Stimulated activated CD4-positive, alpha-beta T cell treated with anti-CD3 and anti-CD28 coated beads, TNF-alpha, amount 100 ng/mL, for 1 hour (primary cell): Measurements from ENCODE around the gene TEX14.
"Not testable (repeated sequence)": the region's sequence is repeated elsewhere in the genome, so short reads cannot be mapped to it uniquely, and the experiment has no call there.

Source experiments
- DNase-seq, 3 donors: peaks; one replicate each; pipeline ENCODE4 v3.0.0-alpha.2; 2020; ENCODE audit warnings: low read depth in 3 of 3, low spot score in 1 of 3

Gene TEX14

DNA sequence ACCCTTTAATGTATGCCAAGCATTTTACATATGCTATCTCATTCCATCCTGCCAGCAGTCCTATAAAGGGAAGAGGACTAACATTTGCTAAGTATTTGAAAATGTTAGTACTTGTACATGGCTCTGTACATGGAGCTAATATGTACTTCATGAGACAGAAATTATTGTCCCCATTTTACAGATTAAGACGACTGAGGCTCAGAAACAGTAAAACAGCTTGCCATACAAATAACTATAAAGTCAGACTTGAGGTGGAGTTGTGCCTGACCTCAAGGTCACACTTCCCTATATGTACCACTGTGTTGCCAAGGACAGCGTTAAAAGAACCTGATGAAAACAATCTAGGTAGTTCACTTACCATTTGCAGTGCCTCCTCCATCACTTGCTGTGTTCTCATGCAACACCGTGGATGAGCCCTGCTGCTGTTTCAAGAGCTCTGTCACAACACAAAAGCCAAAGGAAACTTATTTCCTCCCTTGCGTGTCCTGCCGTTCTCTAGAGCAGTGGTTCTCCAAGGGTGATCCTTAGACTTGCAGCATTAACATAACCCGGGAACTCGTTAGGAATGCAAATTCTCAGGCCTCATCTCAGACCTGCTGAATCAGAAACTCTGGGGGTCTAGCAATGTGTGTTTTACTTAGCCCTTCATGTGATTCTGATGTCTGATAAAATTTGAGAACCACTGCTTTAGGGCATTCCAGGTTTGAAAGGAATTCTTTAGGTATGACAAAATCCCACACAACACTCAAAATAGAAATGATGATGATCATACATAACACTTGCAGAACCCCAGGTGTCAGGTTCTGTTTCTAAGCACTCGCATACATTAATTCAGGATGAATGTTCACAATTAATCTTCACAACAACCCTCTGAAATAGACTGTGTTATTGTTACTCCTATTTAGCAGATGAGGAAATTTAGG lies 126.2 kb downstream of the TEX14 start:
- no peak for DNase-seq

DNA sequence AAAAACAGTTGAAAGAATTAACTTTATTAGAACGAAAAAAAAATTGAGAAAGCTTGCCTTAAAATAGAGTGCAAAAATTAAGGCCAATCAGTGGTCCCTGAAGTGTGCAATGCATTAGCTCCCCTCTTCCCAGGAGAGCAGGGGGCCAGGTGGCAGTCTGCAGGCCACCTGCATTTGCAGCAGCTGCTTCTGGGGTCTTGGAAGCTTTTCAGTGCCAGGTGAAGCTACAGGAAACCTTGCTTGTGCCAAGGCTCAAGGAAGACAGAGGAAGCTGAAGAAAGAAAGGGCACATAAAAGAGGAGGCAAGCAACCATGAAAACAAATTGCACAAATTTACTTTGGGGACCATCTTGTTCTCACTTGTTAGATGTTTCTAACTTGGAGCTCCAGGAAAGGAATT lies 126.9 kb downstream of the TEX14 start:
- DNase-seq, result no peak

DNA sequence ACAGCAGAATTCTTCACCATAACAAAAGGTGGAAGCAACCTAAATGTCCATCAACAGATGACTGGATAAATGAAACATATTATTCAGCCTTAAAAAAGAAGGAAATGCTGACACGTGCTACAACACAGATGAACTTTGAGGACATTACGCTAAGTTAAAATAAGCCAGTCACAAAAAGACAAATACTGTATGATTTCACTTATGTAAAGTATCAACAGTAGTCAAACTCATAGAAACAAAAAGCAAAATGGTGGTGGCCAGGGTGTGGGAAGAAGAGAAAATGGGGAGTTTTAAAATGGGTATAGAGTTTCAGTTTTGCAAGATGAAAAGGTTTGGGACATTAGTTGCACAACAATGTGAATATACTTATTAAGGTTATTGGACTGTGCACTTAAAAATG lies 127.6 kb downstream of the TEX14 start:
- no peak for DNase-seq

DNA sequence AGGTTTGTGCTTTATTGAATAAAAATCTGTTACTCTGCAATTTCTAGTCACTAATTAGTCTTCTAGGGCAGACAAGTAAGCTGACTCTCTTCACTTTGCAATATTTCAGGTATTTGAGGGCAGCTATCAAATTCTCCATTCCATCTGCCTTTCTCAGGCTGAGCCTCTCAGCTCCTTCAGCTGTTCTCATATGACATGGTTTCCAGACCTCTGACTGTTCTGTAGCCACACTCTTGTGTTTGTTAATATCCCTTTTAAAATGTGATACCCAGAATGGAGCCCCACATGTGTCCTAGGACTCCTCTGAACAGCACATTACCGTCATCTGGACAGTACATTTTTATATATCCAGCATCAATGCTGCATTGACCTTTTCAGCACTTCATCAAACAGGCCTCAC lies 131.3 kb downstream of the TEX14 start:
- DNase-seq, result no peak

DNA sequence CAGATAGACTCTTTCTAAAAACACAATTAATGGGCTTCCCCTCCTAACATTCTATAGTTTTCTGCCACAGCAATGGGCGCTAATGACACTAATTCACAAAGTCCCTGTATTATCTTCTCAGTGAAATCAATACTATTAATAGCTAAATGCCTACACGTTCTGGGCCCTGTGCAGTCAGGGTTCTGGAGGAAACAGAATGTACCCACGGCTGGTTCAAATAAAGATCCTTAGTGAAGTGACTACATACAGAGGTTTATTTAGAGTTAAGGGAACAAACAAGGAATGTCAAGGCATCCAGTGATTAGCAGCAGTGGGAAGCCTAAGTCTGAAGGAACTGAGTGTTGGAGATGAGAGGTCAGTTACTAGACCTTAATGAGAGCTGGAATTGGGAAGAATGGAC lies 133.9 kb downstream of the TEX14 start:
- no peak for DNase-seq

DNA sequence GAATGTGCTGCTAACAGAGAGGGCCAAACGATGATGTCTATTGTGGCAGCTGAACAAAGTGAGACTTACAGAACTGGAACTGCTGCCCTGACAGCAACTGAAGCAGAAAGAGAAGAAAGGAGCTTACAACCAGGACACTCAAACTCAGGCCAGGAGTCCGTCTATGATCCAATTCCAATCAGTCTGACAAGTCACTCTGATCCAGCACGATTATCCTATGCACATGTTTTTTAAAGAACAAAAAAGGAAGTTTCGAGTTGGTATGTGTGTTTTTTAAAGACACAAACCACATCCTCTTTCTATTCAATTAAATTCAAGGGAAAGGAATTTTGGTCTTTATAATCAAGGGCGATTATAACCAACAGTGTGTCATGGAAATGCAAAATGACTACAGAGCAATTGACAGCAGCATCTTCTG lies 135.0 kb downstream of the TEX14 start:
- DNase-seq, result no peak

DNA sequence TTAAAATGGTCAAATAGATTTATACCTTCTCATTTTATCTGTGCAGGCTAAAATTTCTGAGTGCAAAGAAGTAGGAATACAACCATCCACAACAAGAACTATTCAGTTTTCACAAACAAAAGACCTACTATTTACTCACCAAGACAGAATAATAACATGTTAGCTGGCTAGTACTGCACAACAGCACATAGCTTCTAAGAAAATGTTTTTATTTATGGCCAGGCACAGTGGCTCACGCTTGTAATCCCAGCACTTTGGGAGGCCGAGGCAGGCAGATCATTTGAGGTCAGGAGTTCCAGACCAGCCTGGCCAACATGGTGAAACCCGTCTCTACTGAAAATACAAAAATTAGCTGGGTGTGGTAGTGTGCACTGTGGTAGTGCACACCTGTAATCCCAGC lies 136.7 kb downstream of the TEX14 start:
- DNase-seq, result not testable (repeated sequence)

DNA sequence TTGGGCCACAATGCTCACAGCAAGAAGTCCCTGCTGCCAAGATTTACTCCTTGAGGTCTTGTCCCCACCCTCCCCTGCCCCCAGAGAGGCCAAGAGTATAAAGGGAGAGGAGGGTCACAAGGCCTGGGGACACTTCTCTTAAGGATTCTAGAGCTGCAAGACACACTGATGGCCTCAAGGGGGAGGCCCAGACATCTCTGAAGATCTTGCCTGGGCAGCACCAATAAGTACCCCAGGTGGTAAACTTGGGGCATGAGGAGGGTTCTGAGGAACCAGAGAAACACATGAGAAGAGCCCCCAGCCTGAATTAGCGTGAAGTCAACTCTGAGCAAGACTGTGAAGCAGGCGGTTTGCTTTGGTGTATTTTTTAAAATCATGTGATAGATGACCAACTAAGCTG lies 150.6 kb downstream of the TEX14 start:
- DNase-seq, result no peak

DNA sequence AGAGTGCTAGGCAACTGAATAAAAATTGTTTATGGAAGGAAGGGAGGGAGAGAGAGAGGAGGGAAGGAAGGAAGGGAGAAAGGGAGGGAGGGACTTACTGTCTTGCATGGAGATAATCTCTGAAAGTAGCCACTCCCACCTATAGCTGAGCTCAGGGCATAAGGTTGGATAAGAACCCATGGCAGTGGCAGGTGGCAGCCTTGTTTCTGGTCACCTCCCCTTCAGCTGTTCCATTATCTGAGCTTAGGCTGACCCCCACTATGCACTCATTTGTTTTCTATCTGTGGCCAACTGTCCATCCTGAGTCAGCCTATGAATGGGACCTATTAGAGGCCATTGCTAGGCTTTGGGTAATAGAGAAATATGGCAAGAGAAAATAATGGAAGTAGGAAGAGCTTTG lies 152.1 kb downstream of the TEX14 start:
- no peak for DNase-seq

DNA sequence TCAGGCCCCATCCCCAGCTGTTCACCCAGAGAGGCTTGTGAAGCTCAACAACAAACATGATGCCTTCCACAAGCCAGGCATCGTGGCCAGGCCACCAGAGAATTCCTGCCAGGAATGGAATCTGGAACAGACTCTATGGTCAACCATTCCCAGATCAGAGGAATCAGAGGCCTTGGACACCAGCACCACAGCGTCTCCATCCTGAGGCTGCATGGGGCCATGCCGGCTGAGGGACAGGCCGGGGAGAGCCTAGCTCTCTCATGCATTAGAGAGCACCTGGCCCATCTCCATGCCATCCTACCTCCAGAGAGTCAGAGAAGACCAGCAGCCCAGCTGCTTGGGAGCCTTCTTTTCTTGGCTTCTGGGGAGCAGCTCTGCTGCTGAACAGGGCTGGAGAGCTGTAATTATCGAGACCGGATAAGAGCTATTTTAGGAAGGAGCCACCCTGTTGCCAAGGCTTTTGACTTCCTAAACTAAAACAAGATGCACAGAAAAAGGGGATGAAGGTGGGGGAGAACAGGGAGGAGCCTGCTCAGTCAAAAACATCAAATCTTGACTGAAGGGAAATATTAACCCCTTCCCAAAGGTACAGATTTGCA lies 152.9 kb downstream of the TEX14 start:
- DNase-seq, result no peak

DNA sequence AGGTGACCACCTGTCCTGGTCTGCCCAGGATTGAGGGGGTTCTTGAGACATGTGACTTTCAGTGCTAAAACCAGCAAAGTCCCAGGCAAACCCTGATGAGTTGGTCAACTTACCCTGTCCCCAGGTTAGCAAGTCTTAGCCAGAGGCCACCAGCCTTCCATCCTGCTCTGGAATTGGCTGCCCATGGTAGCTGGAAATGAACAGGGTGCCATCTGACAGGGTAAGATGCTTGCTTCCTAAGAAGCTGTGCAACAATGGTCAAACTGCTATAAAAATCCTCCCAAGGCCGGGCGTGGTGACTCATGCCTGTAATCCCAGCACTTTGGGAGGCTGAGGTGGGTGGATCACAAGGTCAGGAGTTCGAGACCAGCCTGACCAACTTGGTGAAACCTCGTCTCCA lies 154.6 kb downstream of the TEX14 start:
- no peak for DNase-seq

DNA sequence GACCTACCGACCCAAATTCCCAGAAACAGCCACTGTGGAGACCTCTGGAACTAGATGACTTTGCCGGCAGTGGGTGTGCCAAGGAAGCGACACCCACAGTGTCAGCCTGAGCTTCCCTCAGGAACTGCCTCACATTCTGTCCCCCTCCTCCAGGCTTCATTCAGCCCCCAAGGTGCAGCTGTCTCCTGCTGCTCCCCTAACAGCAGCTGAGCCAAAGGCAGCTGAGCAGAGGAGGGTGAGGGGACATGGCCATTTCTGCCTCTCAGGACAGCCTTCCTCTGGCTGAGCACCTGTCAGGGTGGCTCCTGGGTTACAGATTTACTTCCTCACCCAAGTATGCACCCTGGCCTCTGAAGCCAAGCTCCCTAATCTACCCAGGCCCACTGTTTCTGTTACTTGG lies 155.3 kb downstream of the TEX14 start:
- no peak for DNase-seq

DNA sequence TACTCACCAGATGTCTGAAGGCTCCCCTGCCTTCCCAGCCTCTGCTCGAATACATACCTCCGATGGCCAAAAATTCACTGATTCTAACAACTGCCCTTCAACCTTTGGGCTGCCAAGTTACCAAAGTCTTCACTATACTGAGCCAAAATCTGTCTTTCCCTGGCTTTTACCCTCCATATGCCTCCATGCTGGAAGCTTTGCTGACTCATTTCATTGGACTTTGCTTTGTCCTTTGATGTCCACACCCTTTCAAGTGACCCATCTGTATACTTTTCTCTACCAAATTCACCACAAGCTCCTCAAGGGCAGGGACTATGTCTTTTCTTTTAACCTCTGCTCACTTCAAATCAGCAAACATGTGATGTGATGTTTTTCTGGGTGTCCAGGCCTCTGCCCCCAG lies 156.4 kb downstream of the TEX14 start:
- DNase-seq, result no peak

DNA sequence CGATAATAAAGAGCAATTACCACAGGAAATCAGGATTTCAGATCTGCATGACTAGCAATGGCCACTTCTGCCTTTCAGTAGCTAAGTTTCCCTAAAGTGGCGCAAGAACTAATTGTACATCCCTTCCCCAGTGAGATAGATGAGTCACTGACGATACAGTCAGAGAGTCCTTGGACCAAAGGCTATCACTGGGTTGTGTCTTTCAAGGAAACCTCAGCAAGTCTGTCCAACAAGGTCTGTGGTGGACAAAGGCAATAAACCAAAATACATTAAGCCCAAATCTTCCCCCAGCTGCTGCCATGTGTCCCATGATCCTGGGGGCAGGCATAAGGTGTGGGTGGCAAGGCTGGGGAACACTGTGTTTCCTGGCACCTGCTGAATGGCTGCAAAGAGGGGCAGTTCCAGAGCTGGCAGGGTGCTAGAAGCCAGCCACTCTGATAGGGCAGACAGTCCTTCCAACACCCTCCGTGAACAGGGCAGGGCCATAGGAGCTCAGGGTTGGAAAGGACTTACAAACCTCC lies 156.9 kb downstream of the TEX14 start:
- no peak for DNase-seq

DNA sequence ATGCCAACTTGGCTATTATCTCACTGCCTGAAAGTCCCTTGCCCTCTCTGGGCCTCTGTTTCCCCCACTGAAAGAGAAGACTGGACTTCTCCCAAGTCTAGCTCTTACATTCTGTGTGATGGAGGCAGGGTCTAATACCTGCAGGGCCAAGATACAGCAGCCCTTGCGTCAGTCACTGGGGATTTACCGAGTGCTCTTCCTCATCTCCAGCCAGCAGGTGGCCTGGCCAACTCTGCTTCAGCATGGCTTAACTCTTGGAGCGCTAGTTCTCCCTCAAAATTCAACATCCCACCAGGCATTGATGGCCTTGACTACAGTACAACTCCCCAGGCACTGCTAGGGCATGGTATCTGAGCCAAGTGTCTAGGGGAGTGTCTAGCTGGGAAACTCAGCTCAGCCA lies 157.5 kb downstream of the TEX14 start:
- DNase-seq, result no peak

DNA sequence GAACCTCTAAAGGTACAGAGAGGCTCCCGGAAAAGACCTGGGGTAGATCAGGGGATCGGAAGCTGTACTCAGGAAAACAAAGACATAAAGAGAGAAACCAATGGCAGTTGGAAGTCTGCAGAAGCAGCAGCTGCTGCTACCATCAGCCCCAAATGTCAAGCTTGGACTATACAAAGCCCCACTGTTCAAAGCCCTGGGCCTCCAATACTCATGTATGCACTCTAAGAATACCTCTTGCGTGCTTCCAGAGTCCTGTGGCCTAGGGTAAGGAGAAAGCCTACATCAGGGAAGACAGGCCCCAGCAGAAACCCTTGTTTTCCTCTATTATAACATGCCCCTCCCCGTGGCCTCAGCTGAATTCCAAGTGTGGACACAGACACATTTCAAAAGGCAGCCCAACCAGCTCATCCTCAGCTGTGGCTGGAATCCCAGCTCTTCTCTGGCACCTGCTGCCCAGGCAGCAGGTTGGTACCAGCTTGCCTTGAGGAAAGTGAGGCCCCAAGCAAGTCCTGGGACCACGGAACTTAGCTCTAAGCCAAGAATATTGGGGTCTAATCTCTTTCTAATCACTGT lies 158.1 kb downstream of the TEX14 start:
- no peak for DNase-seq

DNA sequence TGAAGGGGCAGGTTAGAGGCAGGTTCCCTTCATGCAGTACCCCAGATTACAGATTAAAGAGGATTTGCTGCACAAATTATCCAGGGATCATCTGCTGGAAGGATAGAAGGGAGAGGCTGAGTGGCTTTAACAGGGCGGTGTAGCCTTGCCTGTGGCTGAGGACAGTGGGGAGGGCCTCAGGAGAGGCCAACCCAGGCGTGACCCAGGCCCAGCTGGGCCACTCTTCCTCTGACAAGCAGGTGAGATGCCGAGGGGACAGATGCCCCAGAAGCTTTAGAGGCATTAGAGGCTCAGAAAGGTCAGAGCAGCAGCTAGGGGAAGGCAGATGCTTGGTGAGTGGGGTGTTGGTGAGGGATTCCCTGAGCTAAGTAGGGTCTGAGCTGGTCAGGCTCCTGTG lies 159.3 kb downstream of the TEX14 start:
- no peak for DNase-seq

DNA sequence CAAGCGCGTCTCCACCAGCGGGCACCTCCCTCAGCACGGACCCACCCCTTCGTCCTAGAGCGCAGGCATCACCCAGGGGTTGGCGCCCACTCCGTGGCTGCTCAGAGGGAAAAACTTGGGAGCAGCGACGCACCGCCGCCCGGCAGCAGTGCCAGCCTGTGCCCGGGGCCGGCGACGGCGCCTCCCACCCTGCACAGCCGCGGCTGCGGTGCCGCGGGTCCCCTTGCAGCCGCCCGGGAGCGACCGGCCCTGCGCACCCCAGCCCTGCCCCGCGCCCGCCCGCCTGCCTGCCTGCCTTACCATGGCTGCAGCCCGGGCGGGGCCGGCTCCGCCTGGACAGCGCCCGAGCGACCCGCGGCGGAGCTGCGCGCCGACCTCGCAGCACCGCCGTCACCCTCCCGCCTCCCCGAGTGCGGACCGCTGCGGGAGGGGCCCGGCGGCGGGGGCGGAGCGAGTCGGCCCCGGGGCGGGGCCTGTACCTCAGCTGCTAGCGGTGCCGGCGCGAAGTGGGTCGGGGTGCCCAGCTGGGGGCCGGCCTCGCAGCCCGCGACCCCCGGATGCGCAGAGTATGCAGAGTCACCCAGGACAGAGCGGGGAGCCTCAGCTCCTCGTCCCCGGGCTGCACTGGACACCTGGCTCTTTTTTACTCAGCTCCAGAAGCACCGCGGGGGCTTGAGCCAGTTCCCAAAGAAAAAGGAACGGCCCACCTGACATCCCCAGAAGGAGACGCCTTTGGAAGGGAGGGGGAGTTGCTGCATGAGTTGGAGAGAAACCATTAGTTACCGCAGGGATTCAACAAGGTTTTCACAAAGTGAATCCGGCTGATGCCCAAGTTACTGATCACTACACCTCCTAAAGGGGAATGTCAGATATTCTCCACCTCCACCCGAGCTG lies 159.9 kb downstream of the TEX14 start:
- DNase-seq, result peak in 2 of 3 donors; percentile 34 to 54

DNA sequence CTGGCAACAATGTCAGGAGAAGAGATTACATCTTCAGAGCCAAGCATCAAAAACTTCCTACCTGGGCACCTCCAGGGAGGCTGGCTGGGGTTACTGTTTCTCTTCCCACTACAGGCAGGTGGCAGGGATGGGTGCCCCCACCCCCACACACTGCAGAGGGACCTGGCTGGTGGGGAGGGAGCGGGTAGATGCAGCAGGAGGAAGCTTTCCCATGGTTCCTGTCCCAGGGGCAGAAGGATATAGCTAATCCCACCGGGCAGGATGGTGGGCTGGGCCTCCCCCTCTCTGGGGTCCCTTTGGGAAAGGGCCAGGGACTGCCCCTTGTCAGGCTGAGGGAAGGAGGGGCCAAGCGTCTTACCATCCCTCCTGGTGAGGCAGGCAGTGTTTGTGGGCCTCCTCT lies 160.7 kb downstream of the TEX14 start:
- no peak for DNase-seq

DNA sequence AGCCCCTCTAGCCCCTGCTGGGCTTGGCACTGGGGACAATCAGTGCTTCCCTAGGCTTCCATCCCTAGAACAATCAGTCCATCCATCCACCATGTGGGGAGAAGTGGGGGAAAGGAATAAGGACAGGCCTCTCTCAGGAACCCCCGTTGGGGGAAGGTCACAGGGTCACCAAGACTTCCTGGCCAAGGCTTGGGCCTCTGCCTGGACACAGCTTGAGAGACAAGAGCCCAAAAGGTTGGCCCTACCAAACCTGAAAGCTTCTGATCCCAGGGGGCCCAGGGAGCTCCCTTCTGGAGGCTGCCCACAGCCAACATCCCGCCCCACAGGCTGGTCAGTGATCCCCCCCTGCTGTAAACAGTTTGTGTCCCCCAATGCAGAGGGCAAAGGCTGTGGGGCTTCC lies 161.2 kb downstream of the TEX14 start:
- no peak for DNase-seq

DNA sequence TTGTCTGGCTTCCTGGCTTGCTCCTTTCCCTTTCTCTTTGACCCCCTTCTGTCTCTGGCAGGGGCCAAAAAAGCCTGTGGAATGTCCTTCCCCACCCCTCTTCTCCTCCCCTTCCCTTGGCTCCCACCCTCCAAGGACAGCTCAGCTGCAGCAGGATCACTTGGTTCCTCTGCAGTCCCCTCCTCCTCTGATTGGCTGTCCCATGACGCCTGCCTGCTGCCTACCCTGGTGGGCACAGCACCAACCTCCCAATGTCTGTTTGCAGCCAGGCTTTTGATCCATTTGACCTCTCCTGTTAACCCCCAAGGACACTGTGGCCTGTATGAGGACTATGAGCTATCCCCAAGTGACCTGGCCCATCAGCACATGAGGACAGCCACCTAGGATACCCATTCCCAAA lies 162.6 kb downstream of the TEX14 start:
- DNase-seq, result no peak
